IPS-NIHi11 (cell line): ENCODE data around the gene KRT86.

Experiments used
- DNase-seq: peaks from one replicate; pipeline ENCODE4 v3.0.0; 2012; ENCODE audit warnings: mixed read lengths, low spot score

KRT86 gene

GRCh38 chr12:52356762-52357580 is 82.5 kb downstream of the KRT86 start:
- DNase-seq: no peak
